ENCODE measurements around the gene TAF11. TPM values are rescaled to one million over a fixed set of nuclear protein-coding genes. Genes with fewer than 3 reads are reported as not detected.
"Not testable (repeated sequence)": the region's sequence is repeated elsewhere in the genome, so short reads cannot be mapped to it uniquely, and the experiment has no call there.

Gene TAF11
- total and polyA plus RNA-seq, 2 donors from 2014 or later: 21.1 to 27.3 TPM

DNA sequence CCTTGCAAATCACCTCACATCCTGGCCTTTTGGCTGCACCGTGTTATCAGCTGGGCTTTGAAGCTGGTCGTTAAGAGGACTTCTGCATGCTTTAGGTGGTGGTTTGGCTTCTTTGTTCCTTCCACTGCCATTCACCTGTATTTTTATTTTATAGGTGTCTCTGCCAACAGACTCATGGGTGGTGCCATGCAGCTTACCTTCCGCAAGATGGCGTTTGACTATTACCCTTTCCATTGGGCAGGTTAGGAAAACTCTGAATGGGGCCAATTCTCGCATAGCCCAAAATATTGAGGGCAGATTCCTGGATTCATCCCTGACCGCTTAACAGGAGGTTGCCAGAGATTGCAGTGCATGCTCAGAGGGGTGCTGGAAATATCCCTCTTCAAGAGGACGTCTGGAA, 32.4 kb downstream of the TAF11 start:
- no peak for FAIRE-seq
- Histone ChIP-seq H3K4me1 (ENCODE audit: control insufficient read depth in 2 of 3, insufficient read depth in 2 of 3, low read depth in 1 of 3, low read length in 3 of 3) (no peaks in the 10 kb centered on the region), H3K27me3 (ENCODE audit: control insufficient read depth, insufficient read depth, low read length) (no peaks in the 10 kb centered on the region), H3K9me3 (ENCODE audit: control insufficient read depth in 2 of 3, insufficient read depth in 1 of 3, low read length in 3 of 3) (no peaks in the 10 kb centered on the region), H3K27ac (ENCODE audit: low read depth in 2 of 2, low read length in 2 of 2) (no peak overlapping the region), H3K9ac (ENCODE audit: low read length in 3 of 3) (no peak overlapping the region), H3K4me3 (ENCODE audit: low read length in 3 of 3) (no peak overlapping the region), H3K36me3 (ENCODE audit: control insufficient read depth in 2 of 3, insufficient read depth in 3 of 3, low read length in 3 of 3) (peaks cover 9 to 53% (median 22%) of the 10 kb centered on the region in 3 donors)
- TF ChIP-seq, protein P1, sequence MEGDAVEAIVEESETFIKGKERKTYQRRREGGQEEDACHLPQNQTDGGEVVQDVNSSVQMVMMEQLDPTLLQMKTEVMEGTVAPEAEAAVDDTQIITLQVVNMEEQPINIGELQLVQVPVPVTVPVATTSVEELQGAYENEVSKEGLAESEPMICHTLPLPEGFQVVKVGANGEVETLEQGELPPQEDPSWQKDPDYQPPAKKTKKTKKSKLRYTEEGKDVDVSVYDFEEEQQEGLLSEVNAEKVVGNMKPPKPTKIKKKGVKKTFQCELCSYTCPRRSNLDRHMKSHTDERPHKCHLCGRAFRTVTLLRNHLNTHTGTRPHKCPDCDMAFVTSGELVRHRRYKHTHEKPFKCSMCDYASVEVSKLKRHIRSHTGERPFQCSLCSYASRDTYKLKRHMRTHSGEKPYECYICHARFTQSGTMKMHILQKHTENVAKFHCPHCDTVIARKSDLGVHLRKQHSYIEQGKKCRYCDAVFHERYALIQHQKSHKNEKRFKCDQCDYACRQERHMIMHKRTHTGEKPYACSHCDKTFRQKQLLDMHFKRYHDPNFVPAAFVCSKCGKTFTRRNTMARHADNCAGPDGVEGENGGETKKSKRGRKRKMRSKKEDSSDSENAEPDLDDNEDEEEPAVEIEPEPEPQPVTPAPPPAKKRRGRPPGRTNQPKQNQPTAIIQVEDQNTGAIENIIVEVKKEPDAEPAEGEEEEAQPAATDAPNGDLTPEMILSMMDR (IDR thresholded peaks at IDR 0.05; ENCODE audit: borderline replicate concordance, extremely low read depth, insufficient read depth): no peak
- intact Hi-C loops (cut with DNase I): no loop called here
- DNase-seq: no peak

DNA sequence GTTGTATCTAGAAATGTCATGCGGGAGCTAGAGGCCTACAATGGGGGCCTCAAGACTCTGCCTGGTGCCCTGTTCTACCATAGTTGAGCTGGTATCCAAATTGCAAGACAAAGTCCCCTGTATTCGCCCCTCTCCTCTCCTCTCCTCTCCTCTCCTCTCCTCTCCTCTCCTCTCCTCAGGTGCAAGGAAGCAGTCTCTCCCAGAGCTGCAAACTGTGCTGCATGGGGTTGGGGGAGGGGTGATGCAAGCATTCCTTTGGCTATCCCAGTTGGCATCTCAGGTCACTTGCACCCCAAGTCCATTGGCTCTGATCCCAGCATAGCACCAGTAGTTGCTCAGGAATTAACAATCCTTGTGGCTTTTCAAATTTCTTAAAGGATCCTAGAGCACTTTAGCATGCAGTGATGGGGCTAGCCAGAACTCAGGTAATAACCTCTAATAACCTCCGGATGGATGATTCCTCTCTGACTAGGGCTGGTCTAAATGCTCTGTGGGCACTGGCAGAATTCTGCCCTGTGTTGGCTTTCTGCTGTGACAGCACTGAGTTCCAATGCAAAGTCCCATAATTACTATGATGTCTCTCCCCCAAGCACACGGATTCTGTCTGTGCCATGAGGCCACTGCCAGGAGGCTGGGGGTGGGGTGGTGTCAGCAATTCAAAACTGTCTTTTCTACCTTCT, 35.3 kb downstream of the TAF11 start:
- Histone ChIP-seq H3K27ac (ENCODE audit: low read depth in 2 of 2, low read length in 2 of 2) (no peak overlapping the region), H3K36me3 (ENCODE audit: control insufficient read depth in 2 of 3, insufficient read depth in 3 of 3, low read length in 3 of 3) (peaks cover 6 to 26% (median 6%) of the 10 kb centered on the region in 3 donors), H3K4me1 (ENCODE audit: control insufficient read depth in 2 of 3, insufficient read depth in 2 of 3, low read depth in 1 of 3, low read length in 3 of 3) (no peaks in the 10 kb centered on the region), H3K9me3 (ENCODE audit: control insufficient read depth in 2 of 3, insufficient read depth in 1 of 3, low read length in 3 of 3) (no peaks in the 10 kb centered on the region), H3K9ac (ENCODE audit: low read length in 3 of 3) (no peak overlapping the region), H3K4me3 (ENCODE audit: low read length in 3 of 3) (no peak overlapping the region), H3K27me3 (ENCODE audit: control insufficient read depth, insufficient read depth, low read length) (no peaks in the 10 kb centered on the region)
- no peak for FAIRE-seq
- no peak for DNase-seq
- TF ChIP-seq, protein P1 (IDR thresholded peaks at IDR 0.05; ENCODE audit: borderline replicate concordance, extremely low read depth, insufficient read depth): no peak
- intact Hi-C loops (cut with DNase I): no loop called here

DNA sequence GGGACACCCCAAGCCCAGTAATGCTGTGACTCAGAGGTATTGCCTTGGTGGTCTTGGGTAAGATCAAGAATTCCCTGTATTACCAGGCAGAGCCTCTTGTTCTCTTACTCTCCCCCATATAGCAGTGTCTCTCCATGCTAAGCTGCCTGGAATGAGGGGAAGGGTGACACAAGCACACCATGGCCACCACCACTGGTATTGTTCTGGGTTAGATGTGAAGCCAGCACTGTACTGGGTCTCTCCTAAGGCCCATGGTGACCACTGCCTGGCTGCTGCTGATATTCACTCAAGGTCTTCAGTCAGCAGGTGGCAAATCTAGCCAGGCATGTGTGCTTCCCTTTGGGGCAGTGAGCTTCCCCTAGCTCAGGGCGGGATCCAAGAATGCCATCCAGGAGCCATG, 36.5 kb downstream of the TAF11 start:
- FAIRE-seq (no peak), DNase-seq (no peak)
- intact Hi-C loops (cut with DNase I): no loop called here
- Histone ChIP-seq H3K36me3 (ENCODE audit: control insufficient read depth in 2 of 3, insufficient read depth in 3 of 3, low read length in 3 of 3) (peaks cover 3 to 14% (median 3%) of the 10 kb centered on the region in 3 donors), H3K4me3 (ENCODE audit: low read length in 3 of 3) (no peak overlapping the region), H3K27ac (ENCODE audit: low read depth in 2 of 2, low read length in 2 of 2) (no peak overlapping the region), H3K9ac (ENCODE audit: low read length in 3 of 3) (no peak overlapping the region), H3K4me1 (ENCODE audit: control insufficient read depth in 2 of 3, insufficient read depth in 2 of 3, low read depth in 1 of 3, low read length in 3 of 3) (no peaks in the 10 kb centered on the region), H3K27me3 (ENCODE audit: control insufficient read depth, insufficient read depth, low read length) (no peaks in the 10 kb centered on the region), H3K9me3 (ENCODE audit: control insufficient read depth in 2 of 3, insufficient read depth in 1 of 3, low read length in 3 of 3) (no peaks in the 10 kb centered on the region)
- TF ChIP-seq, protein P1 (IDR thresholded peaks at IDR 0.05; ENCODE audit: borderline replicate concordance, extremely low read depth, insufficient read depth): no peak

DNA sequence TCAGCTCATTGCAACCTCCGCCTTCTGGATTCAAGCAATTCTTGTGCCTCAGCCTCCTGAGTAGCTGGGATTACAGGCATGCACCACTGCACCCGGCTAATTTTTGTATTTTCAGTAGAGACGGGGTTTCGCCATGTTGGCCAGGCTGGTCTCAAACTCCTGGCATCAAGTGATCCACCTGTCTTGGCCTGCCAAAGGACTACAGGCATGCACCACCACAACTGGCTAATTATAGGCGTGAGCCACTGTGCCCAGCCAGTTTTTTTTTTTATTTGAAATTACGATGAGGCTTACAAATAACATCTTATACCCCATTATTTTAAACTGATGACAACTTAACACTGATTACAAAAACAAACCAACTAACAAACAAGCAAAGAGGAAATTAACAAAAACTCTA, 38.8 kb downstream of the TAF11 start:
- H3K27ac ChIP-seq (ENCODE audit: low read depth in 2 of 2, low read length in 2 of 2); H3K9me3 ChIP-seq (ENCODE audit: control insufficient read depth in 2 of 3, insufficient read depth in 1 of 3, low read length in 3 of 3); H3K9ac ChIP-seq (ENCODE audit: low read length in 3 of 3); DNase-seq; H3K4me1 ChIP-seq (ENCODE audit: control insufficient read depth in 2 of 3, insufficient read depth in 2 of 3, low read depth in 1 of 3, low read length in 3 of 3); intact Hi-C loops (cut with DNase I); FAIRE-seq; H3K4me3 ChIP-seq (ENCODE audit: low read length in 3 of 3); H3K36me3 ChIP-seq (ENCODE audit: control insufficient read depth in 2 of 3, insufficient read depth in 3 of 3, low read length in 3 of 3); H3K27me3 ChIP-seq (ENCODE audit: control insufficient read depth, insufficient read depth, low read length): not testable (repeated sequence)
